ENCODE measurements around the gene SLC29A3. TPM values are rescaled to one million over a fixed set of nuclear protein-coding genes. Genes with fewer than 3 reads are reported as not detected.
"Not testable (repeated sequence)": the region's sequence is repeated elsewhere in the genome, so short reads cannot be mapped to it uniquely, and the experiment has no call there.

SLC29A3 gene
- total RNA-seq, 2 donors from 2014 or later = 4.1 to 6.7 TPM

DNA sequence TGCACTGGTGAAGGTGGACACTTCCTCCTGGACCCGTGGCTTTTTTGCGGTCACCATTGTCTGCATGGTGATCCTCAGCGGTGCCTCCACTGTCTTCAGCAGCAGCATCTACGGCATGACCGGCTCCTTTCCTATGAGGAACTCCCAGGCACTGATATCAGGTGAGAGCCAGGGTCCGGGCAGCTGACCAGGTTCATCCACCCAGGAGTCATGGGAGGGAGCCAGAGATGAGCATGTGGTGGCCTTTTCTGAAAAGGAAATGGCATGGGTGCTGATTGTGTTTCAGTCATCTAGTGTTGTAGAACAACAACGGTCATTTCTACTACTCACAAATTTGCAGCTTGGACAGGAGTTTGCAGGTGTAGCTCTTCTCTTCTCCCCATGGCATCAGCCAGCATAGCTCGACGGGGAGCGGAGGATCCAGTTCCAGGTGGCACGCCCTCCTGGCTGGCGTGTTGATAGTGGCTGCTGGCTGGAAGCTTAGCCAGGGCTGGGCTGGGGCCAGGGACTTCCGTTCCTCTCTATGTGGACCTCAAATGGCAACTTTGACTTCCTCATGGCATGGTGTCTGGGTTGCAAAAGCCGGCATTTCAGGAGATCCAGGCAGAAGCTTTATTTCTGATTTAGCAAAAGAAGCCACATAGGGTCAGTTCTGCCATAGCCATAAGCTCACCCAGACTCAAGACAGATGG, 32.7 kb downstream of the SLC29A3 start:
- ATAC-seq (peak; percentile 71), DNase-seq (peak; percentile 44 to 71)
- intact Hi-C loops (cut with DNase I, micrococcal nuclease) = no loop called here

DNA sequence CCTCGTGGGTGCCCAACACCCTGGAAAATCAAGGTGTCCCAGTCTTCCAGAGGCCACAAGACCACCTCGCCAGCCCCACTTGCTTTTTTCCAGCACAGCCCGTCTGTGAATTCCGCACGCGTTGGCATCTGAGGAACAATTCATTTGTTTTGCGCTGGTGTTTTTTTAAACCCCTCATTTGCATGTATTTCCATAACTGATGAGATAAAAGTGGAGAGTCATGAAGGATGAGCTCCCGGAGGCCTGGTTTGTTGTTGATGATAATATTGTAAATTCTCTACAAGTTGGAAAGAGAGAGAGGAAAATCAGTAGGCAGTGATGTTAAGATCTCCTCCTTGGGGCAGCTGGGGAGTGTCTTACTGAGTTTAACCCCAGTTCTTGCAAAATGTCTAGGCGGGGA, 34.6 kb downstream of the SLC29A3 start:
- no peak for DNase-seq
- intact Hi-C loops (cut with DNase I, micrococcal nuclease) = no loop called here
- ATAC-seq = no peak

DNA sequence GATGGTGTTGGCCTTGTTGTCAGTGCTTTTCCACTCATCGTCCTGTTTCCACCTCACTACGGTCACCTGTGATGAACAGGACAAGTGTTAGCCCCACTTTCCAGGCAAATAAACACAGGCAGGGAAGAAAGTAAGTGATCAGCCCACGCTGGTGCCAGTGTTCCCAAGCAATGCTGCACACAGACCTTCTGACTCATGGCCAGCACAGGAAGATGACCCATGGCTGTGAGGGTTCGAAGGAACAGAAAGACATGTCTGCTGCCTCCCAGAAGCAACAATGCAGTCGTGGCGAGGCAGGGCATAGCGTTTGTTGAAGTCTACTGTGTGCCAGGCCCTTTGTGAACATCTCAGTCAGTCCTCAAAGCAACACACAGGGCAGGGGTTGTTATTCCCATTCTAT, 35.7 kb downstream of the SLC29A3 start:
- no peak for DNase-seq
- ATAC-seq = no peak
- intact Hi-C loops (cut with DNase I, micrococcal nuclease) = no loop called here

DNA sequence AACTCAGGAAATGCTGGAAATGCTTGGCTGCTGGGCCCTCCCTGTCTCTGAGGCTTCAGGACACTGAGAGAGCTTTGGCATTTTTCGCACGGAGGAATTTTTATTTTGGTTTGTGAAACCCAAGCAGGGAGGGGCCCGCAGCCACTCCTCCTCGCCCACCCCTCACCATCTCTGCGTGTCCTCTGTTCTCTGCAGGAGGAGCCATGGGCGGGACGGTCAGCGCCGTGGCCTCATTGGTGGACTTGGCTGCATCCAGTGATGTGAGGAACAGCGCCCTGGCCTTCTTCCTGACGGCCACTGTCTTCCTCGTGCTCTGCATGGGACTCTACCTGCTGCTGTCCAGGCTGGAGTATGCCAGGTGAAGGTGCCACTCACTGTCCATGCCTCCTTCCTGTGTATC, 36.8 kb downstream of the SLC29A3 start:
- intact Hi-C loops (cut with DNase I, micrococcal nuclease) = no loop called here
- DNase-seq = no peak
- ATAC-seq = no peak

DNA sequence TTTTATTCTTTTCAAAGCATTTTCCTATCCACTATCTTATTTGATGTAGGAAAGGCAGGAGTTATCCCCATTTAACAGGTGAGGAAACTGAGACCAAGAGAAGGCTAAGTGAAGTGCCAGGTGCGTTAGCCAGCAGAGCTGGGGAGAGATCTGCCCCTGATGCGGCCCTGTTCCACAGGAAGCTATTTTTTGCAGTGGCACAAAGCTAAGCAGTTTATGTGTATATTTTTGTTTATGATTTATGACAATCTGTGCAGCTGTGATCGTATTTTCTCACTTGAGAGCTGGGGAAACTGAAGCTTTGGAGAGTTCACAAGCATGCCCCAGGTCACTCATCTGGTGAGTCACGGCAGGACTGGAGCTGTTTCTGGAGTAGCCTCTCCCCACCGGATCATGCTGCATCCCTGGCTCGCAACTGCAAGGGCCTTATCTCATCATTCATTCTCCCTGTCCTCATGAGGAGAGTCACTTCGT, 38.8 kb downstream of the SLC29A3 start:
- intact Hi-C loops (cut with DNase I, micrococcal nuclease) = no loop called here
- ATAC-seq = no peak
- no peak for DNase-seq

DNA sequence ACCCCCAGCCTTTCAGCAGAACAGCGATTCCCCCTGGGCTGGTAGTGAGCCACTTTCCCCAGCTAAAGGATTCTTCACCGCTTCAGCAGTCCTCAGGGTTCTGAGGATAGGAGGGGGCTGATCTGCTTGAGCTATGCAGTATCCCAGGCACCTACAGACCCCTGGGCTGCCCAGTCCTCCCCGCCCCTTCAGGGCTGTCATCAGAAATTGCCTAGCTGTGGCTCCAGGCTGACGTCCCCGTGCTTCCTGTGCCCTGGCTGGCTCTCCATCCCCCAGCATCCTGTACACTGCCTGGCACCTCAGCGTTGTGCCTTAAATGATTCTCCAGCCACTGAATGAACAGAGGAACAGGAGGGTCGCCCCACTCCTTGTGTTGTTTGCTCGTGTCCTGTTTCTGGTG, 39.2 kb downstream of the SLC29A3 start:
- no peak for ATAC-seq
- intact Hi-C loops (cut with DNase I, micrococcal nuclease) = no loop called here
- DNase-seq = no peak

DNA sequence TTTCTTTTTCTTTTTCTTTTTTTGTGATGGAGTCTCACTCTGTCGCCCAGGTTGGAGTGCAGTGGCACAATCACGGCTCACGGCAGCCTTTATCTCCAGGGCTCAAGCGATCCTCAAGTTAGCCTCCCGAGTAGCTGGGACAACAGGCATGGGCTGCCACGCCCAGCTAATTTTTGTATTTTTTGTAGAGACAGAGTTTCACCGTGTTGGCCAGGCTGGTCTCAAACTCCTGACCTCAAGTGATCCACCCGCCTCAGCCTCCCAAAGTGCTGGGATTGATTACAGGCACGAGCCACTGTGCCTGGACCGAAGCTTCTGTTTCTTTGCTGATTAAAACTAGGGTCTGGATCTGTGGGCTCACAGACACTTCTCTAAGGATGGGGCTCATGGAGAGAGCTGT, 39.8 kb downstream of the SLC29A3 start:
- intact Hi-C loops (cut with DNase I, micrococcal nuclease); DNase-seq; ATAC-seq: not testable (repeated sequence)

DNA sequence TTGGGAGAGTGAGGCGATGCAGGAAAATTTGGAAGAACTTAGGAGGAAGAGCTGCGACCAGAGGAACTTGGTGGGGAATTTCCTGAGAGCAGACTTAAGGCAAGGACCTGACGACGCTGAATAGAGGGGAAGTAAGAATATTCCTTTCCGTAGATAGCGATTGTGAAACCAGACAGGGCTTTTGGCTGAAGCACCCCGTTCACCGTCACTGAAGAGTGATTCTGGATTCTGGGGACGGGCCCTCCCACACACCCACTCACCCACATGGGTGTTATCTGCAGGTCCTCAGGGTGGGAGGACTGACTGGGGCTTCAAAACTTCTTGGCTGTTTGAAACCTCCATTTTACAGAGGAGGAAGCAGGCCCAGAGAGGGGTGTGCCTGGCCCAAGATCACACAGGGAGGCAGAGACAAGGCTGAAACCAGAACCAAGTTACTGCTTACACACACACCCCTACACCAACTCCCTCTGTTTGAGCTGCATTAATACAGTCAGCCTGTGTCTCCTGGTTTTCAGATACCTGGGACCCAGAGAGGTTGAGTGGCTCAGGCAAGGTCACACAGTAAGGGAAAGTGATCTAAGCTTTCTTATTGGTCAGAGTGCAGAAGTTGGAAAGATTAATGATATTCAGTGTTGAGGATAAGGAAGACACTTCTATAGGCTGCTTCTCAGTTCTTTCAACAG, 40.4 kb downstream of the SLC29A3 start:
- ATAC-seq (no peak), DNase-seq (no peak)
- intact Hi-C loops (cut with DNase I, micrococcal nuclease) = no loop called here

DNA sequence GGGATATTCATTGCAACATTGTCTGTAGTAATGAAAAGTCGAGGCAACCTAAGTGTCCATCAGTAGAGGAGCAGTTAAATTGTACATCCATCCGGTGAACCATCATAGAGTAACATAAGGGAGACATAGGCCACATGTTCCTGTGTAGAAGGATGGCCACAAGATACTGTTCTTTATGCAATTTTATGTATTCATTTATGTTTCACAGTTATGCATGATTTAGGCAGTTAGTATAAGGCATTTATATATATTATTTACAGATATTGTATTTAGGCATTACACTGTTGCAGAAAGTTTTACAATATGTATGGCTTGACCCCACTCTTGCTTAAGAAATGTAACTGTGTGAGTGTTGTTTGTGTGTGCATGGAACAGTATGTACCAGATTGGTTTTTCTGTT, 41.7 kb downstream of the SLC29A3 start:
- DNase-seq = no peak
- intact Hi-C loops (cut with DNase I, micrococcal nuclease) = no loop called here
- no peak for ATAC-seq

DNA sequence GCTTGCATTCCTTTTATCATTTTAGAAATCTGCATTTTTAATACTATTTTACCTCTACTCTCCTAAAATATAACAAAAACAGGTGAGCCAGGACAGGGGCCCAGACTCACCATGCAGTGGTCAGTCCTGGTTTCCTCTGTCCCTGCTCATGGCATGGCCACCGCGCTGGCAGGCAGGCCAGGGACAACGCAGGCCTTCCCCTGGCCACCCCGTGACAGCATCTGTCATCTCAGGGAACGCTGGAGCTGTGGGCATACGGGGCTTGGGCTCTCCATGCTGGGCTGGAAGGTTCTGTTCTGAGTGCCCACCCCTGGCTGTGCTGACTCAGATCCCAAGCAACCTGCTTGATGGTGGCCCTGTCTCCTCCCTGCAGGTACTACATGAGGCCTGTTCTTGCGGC, 42.5 kb downstream of the SLC29A3 start:
- ATAC-seq (no peak), DNase-seq (no peak)

DNA sequence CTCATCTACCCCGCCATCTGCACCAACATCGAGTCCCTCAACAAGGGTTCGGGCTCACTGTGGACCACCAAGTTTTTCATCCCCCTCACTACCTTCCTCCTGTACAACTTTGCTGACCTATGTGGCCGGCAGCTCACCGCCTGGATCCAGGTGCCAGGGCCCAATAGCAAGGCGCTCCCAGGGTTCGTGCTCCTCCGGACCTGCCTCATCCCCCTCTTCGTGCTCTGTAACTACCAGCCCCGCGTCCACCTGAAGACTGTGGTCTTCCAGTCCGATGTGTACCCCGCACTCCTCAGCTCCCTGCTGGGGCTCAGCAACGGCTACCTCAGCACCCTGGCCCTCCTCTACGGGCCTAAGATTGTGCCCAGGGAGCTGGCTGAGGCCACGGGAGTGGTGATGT, 43.1 kb downstream of the SLC29A3 start:
- ATAC-seq (no peak), DNase-seq (no peak)
- intact Hi-C loops (cut with DNase I, micrococcal nuclease) = no loop called here

More for the DNA sequence above, 42.5 kb downstream of the SLC29A3 start:
- intact Hi-C loops (cut with DNase I, micrococcal nuclease) = no loop called here

DNA sequence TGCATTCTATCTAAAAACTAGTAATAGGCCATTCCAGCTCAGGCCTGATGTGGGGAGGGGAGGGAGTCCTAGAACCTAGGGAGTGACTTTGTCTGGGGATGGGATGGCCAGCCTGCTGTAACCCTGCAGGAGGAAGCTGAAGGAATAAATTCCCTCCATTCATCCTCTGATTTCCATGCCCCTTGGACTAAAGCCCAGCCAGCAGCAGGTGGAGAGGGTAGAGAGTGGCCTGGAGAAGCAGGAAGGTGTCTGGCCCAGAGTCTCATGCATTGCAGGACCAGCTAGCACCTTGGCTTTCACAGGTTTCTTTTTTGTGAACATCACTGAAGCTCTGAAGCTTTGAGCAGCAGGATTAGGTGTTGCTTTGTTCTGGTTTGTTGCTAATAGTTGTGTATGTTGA, 44.9 kb downstream of the SLC29A3 start:
- ATAC-seq (no peak), DNase-seq (no peak)
- intact Hi-C loops (cut with DNase I, micrococcal nuclease) = no loop called here

DNA sequence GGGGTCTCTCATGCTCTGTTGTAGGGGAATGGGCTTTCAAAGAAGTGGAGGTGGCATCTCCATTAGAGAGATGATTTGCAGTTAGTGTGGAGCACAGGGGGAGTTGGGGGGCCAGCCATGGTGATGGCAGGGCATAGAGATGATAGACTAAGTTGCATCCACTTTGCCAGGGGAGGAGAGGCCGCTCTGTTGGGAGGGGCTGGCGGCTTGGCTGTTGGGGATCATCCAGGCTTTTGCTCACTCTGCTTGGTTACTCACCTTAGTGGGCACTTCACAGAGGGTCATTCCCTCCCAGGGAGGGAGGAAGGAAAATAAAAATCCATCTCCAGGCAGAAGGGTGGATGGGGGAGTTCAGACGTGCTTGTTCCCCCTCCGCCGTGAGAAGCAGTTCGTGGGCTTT, 46.3 kb downstream of the SLC29A3 start:
- no peak for DNase-seq
- ATAC-seq = no peak
- intact Hi-C loops (cut with DNase I, micrococcal nuclease) = no loop called here

DNA sequence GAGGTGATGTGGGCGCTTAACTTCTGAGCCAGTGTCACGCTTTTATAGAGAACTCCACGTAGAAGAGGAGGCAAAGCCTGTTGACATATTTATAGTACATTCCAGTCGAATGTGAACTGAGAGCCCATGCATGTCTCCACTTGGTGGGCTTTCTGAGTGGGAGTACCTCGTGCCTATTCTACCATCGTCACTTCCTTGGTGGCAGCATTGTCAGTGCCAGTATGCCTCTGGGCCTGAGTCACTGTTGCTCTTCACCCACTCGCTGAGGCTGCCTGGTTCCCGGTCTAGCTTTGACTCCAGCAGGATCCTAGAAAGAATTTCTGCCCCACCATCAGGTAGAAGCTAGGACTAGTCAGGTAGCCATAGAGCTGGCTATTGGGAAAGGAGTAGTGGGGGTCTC, 47.6 kb downstream of the SLC29A3 start:
- no peak for ATAC-seq
- intact Hi-C loops (cut with DNase I, micrococcal nuclease) = no loop called here

DNA sequence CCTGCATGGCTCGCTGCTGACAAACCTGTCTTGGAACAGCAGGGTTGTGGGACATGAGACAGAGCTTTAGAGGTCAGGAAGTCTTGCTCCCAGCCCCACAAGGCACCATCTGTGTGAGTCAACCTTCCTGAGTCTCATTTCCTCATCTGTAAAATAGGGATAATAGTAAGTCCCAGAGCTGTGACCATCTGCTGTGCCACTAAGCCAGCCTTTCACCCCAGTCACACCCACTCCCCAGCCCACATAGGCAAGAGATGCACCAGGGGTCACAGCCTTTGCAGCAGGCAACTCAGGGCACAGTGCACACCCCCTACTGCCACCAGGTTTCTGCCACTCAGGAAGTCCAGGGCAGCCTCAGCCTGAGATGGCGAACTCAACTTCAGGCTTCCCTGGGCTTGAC, 48.2 kb downstream of the SLC29A3 start:
- intact Hi-C loops (cut with DNase I, micrococcal nuclease) = no loop called here
- no peak for ATAC-seq
- no peak for DNase-seq

More for the DNA sequence above, 47.6 kb downstream of the SLC29A3 start:
- DNase-seq = no peak

DNA sequence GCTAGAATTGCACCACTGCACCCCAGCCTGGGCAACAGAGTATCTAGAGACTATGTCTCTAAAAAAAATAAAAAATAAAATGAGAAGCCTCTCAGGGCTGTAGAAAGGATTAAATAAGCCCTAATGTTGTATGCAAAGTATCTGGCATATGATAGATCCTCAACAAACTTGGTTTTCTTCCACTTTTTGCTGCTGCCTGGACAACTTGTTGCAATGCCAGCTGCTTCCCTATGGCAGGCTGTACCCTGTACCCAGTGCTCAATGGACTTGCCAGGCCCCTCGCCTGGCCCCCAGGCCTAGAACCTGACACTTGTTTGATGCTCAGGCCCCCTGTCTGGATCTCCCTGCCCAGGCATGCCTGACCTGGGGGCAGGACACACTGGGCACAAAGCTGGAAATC, 49.1 kb downstream of the SLC29A3 start:
- intact Hi-C loops (cut with DNase I, micrococcal nuclease) = no loop called here
- no peak for ATAC-seq
- no peak for DNase-seq

DNA sequence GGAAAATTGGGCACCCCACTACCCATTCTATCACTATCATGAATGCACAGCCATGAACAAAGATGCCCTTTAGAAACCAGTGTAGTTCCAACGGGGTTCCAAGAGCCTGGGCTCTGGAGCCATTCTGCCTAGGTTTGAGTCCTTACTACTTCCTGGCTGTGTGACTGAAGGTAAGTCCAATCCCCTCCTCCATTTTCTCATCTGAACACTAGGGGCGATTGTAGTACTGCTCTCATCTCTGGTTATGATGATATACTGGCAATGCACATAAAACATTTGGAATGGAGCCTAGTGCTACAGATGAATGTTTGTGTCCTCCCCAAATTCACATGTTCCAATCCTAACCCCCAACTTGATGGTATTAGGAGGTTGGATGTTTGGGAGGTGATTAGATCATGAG, 49.6 kb downstream of the SLC29A3 start:
- no peak for ATAC-seq
- intact Hi-C loops (cut with DNase I, micrococcal nuclease) = no loop called here

DNA sequence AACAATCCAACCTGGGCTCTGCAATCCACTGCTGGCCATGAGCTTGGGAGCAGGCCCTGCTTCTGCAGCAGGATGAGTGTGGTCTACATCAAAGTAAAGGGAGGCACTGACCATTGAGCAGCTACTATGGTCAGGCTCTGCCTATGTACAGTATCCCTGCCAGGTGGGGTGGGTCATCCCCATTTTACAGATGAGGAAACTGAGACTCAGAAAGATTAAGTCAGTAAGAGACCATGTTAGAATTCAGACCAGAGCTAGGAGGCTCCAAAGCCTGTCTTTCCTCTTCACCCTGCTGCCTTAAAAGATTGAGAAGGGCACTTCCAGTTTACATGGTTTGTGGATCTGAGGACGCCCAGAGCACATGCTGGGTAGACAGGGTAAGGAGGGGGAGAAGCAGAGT, 50.5 kb downstream of the SLC29A3 start:
- ATAC-seq (no peak), DNase-seq (no peak)
- intact Hi-C loops (cut with DNase I, micrococcal nuclease) = no loop called here

More for the DNA sequence above, 49.6 kb downstream of the SLC29A3 start:
- no peak for DNase-seq

DNA sequence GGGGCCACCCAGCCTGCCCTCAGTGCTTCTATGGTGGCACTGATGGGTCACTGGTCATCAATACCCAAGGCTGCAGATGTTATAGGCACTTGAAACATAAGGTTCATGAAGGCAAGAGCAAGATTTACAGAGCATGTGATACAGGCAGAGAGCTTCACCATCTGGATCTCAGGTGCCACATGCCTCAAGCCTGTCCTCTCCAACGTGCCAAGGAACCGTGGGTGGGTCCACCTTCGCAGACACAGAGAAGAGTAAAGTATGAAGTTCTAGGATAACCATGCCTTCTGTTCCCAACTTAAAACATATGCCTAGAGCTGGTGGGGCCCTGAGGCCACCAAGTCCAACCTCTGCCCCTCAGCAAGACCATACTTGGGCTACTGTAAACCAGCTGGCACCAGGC, 51.0 kb downstream of the SLC29A3 start:
- ATAC-seq = no peak

DNA sequence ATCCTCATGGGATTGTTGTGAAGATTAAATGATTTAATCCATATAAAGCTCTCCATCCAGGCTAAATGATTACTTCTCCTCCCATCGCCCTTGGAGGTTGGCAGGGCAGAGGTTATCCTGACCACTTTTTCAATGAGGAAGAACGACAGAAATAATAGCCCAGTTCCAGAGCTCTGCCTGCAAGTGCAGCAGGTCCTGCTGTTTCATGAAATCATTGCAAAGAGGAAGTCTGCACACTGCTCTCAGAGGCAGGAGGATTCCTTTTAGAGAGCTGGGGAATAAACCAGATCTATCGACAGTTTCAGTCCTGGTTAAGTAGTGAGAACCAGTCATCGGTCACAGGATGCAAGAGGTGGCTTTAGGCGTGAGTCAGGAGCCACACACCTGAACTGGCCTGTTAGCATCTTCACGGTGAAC, 52.7 kb downstream of the SLC29A3 start:
- intact Hi-C loops (cut with DNase I, micrococcal nuclease) = no loop called here
- DNase-seq (no peak), ATAC-seq (peak; percentile 36)

More for the DNA sequence above, 51.0 kb downstream of the SLC29A3 start:
- no peak for DNase-seq
- intact Hi-C loops (cut with DNase I, micrococcal nuclease) = no loop called here

Measured in left colon (tissue), 2 donors.